Nephron progenitor cell (in vitro differentiated cells): Measurements from ENCODE around the gene UGT1A6.

Experiments used
- DNase-seq: peaks from one replicate; pipeline ENCODE4 v3.0.0; 2021
- H3K27ac Mint-ChIP-seq: 2 replicates; pipeline ENCODE4 v1.8.0; 2021; ENCODE audit warnings: mild to moderate bottlenecking, moderate library complexity, mixed read lengths
- H3K27me3 Mint-ChIP-seq: 2 replicates; pipeline ENCODE4 v1.8.0; 2021; ENCODE audit warnings: mild to moderate bottlenecking, low read depth, mixed read lengths; ENCODE audit not compliant: poor library complexity
- H3K36me3 Mint-ChIP-seq: 2 replicates; pipeline ENCODE4 v1.8.0; 2021; ENCODE audit warnings: low read depth, mixed read lengths
- H3K4me1 Mint-ChIP-seq: 2 replicates; pipeline ENCODE4 v1.8.0; 2021; ENCODE audit warnings: mixed read lengths
- H3K4me3 Mint-ChIP-seq: 2 replicates; pipeline ENCODE4 v1.8.0; 2021; ENCODE audit warnings: mild to moderate bottlenecking, moderate library complexity, mixed read lengths
- H3K9me3 Mint-ChIP-seq: 2 replicates; pipeline ENCODE4 v1.8.0; 2021; ENCODE audit warnings: mild to moderate bottlenecking, moderate library complexity, mixed read lengths
- CTCF ChIP-seq: fragments of 200-600 bp; sonication (generic); IDR thresholded peaks from 2 replicates; pipeline ENCODE4 v1.5.0; 2021; ENCODE audit warnings: antibody characterized with exemption

Gene UGT1A6

GRCh38 chr2:233794128-233794658, 101.5 kb downstream of the UGT1A6 start:
- Mint-ChIP-seq H3K36me3 (no peaks in the 10 kb centered on the region), H3K9me3 (no peaks in the 10 kb centered on the region), H3K27ac (no peak overlapping the region), H3K4me3 (no peak overlapping the region), H3K4me1 (peaks cover 17% of the 10 kb centered on the region), H3K27me3 (peaks cover 7% of the 10 kb centered on the region)
- no peak for DNase-seq
- no peak for TF ChIP-seq CTCF

GRCh38 chr2:233795735-233796171, 103.1 kb downstream of the UGT1A6 start:
- Mint-ChIP-seq H3K27me3 (peaks cover 8% of the 10 kb centered on the region), H3K27ac (no peak overlapping the region), H3K9me3 (peaks cover 5% of the 10 kb centered on the region), H3K4me1 (peaks cover 15% of the 10 kb centered on the region), H3K4me3 (no peak overlapping the region), H3K36me3 (no peaks in the 10 kb centered on the region)
- TF ChIP-seq CTCF: no peak
- no peak for DNase-seq

- TF ChIP-seq CTCF: no peak
- peaks cover 10% of the 10 kb centered on the region for H3K4me1 Mint-ChIP-seq
- DNase-seq: no peak
Measured at GRCh38 chr2:233796254-233796653, 103.6 kb downstream of the UGT1A6 start.

DNA sequence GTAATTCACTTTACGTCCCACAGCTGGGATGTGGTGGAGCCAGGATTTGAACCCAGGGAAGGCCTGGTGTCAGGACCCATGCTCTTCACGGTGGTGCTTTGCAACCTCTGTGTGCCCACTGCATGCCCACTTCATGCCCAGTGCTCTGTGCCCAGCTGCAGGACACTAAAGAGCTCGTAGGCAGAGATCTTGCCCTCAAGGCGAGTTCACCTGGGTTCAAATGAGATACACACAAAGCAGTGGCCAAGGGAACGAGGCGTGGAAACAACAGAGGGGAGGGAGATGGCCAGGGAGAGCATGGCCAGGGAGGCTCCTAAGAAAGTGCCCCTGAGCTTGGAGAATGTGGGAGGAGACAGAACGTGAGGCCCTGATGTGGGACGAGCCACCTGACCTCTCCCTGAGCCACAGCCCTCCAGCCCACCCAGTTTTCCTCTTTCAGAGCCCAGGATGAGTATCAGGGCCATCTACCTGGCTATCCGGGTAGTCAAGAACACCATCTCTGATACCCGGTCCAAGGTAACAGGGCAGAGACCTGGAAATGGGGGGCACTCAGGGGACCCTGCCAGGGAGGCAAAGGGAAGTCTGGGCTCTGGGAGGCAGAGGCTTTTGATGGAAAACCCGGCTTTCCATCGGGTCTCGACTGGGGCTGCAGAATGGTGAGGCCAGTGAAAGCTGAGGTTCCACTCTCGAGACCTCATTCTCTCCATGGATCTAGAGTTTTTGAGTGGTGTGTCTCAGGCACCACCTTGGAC, 105.8 kb downstream of the UGT1A6 start:
- Mint-ChIP-seq H3K36me3 (no peaks in the 10 kb centered on the region), H3K27me3 (peaks cover 8% of the 10 kb centered on the region), H3K4me1 (peaks cover 2% of the 10 kb centered on the region), H3K9me3 (peaks cover 5% of the 10 kb centered on the region), H3K27ac (no peak overlapping the region), H3K4me3 (no peak overlapping the region)
- no peak for DNase-seq
- no peak for TF ChIP-seq CTCF

More at GRCh38 chr2:233796254-233796653, 103.6 kb downstream of the UGT1A6 start:
- Mint-ChIP-seq H3K27ac (no peak overlapping the region), H3K27me3 (peaks cover 8% of the 10 kb centered on the region), H3K4me3 (no peak overlapping the region), H3K36me3 (no peaks in the 10 kb centered on the region), H3K9me3 (peaks cover 5% of the 10 kb centered on the region)

GRCh38 chr2:233799087-233799665, 106.5 kb downstream of the UGT1A6 start:
- H3K36me3 Mint-ChIP-seq: no peaks in the 10 kb centered on the region
- H3K27ac Mint-ChIP-seq: no peak overlapping the region
- no peaks in the 10 kb centered on the region for H3K4me1 Mint-ChIP-seq
- peaks cover 5% of the 10 kb centered on the region for H3K9me3 Mint-ChIP-seq
- H3K4me3 Mint-ChIP-seq: no peak overlapping the region
- no peak for TF ChIP-seq CTCF
- no peak for DNase-seq
- H3K27me3 Mint-ChIP-seq: peaks cover 11% of the 10 kb centered on the region
